Posterior cingulate gyrus (tissue), 11 donors: ENCODE measurements around the gene NGF.

Source experiments
- DNase-seq, 10 donors: peaks; one replicate each; pipeline versions ENCODE4 v3.0.0 to v3.0.0-alpha.2; 2020 to 2021; ENCODE audit warnings: mixed read lengths in 3 of 10
- intact Hi-C: fragments of 100-400 bp; cut with DNase I; formaldehyde crosslinking; loops from one replicate; pipeline ENCODE4 v1.15.1; 2023

Gene NGF

GRCh38 chr1:115338457-115338820, 390 bp upstream of the NGF start:
- peak in 2 of 10 donors; percentile 82 to 83 for DNase-seq
- intact Hi-C loops: no loop called here

DNA sequence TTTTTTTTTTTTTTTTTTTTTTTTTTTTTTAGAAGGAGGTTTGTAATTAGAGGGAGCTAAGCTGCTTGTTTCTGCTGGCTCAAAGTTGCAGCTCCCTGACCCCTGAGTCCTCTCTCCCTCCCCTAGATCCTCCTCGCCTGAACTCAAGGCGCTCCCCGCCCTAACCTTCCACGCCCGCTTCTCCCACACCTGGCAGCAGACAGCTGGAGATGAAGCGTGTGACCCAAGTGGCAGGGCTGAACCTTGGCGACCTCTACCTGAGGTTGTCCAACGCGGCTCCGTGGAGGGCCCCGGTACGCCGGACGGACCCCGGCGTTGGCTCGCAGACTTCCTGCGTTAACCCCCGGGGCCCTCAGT, 795 bp downstream of the NGF start:
- DNase-seq: no peak
- intact Hi-C loops: no loop called here

DNA sequence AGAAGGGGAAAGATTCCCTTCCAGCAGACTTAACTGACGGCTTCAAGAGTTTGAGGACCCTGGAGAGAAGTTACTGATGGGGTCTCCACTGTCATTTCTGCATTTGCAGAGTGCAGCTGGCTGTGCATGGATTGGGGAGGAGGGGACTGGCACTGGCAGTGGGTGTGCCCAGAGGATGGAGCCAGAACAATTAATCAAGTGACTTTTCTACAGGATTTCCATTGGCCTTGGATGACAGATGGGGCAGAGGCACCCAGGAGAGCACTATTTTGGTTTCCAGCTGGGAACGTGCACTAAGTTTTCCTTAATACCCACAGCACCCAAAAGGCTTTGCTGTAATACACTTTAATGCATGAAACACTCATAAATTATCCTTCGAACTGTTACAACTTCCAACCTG, 1.3 kb downstream of the NGF start:
- intact Hi-C loops: no loop called here
- no peak for DNase-seq

DNA sequence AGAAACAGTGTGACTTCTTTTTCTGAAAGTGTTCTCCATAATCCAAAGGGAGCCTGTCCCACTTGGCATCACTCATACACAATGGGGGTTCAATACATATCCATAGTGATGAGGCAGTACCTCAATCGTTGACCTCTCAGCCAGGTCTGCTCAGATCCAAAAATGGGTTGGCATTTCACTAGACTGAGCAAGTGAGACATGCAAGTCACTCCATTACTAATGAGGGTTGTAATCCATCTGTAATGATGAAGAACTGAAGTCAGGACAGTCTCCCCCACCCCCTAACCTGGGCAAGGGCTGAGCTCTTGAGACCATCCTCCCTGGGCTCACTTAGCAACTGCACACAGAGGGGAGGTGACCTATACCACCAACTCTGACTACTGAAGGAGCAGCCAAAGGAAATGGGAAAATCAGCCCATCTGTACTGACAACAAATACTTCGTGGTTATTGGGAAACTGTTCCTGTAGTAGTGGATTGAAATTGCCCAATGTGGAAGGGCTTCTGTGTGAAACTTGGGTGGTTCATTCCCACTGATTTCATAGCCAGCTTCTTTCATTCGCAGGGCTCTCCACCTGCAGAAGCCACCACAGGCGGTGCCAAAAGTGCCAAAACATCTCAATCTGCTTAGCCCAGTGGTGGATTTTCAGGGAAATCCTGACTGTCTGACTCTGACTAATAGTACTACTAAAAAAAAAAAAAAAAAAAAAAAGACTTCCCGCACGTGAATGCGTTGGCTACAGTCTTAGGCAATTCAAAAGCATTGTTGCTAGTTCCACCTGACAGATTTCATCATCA, 5.0 kb downstream of the NGF start:
- no peak for DNase-seq
- intact Hi-C loops: no loop called here

DNA sequence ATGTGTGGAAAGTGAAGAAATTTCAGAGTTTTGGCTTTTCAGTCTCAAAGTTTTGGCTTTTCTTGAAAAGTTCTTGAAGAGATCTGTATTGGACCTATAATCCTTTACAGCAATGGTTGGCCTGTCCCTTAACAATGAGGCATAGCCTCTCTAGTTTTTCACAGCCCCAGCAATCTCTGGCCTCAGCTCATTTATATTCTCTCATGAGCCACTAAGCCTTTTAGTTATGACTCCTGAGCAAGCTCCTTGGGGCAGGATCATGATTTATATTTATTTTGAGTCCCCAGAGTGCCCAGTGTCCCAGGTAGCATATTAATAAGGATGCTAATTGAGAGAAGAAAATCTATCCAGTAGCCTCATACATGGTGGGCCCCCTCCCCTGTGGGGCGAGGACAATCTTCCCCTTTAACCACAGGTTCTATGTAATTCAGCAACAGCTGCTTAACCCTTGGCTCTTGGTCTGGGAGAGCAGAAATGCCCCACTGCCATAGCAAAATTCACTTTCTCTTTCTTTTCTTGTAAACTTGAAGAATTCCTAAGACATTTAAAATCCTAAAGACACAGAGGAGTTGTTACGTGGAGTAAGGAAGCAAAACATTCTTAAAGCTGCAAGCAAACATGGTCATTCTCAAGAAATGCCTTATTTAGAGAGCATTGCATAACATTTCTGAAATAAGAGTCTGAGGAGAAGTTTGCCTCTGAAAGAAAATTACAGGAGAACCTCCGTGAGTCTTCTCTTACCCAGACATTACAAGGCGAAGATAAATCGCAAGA, 6.3 kb downstream of the NGF start:
- intact Hi-C loops: no loop called here
- DNase-seq: no peak

GRCh38 chr1:115330480-115331013, 7.5 kb downstream of the NGF start:
- intact Hi-C loops: no loop called here
- DNase-seq: no peak

DNA sequence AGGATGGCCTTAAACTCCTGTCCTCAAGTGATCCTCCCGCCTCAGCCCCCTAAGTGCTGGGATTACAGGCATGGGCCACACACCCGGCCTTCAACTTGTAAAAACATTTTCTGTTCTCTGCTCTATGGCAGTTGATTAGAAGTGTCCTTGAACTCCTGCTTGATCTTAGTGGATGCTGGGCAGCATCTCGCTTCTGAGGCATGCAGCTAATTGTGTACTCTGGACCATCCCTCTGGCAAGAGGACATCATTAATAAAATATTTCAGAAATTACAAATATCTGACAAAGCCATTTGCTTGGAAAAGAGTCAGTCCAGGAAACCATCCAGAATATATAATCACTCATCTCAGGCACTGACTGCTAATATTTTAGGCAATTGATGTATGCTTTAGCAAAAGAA, 8.1 kb downstream of the NGF start:
- no peak for DNase-seq
- intact Hi-C loops: no loop called here

GRCh38 chr1:115327270-115327669, 10.8 kb downstream of the NGF start:
- DNase-seq: no peak
- intact Hi-C loops: no loop called here

DNA sequence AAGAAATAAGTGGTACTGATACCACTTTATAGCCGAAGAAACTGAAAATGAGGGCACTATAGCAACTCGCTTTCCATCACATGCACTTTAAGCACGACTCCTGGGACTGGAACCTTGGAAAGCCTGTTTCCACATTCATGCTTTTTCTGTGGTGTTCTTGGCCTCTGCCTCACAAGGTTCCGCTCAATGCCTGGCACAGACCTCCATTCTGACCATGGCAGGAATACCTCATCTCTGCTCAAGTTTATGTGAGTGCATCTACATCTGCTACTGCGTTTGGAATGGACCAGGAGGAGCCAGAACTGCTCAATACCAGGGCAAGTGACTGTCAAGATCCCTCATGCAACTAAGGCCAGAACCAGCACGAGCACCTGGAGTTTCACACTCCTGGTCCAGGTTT, 11.6 kb downstream of the NGF start:
- intact Hi-C loops: no loop called here
- DNase-seq: no peak

GRCh38 chr1:115325874-115326273, 12.2 kb downstream of the NGF start:
- DNase-seq: no peak
- intact Hi-C loops: no loop called here

GRCh38 chr1:115324649-115325420, 13.2 kb downstream of the NGF start:
- DNase-seq: no peak
- intact Hi-C loops: no loop called here

DNA sequence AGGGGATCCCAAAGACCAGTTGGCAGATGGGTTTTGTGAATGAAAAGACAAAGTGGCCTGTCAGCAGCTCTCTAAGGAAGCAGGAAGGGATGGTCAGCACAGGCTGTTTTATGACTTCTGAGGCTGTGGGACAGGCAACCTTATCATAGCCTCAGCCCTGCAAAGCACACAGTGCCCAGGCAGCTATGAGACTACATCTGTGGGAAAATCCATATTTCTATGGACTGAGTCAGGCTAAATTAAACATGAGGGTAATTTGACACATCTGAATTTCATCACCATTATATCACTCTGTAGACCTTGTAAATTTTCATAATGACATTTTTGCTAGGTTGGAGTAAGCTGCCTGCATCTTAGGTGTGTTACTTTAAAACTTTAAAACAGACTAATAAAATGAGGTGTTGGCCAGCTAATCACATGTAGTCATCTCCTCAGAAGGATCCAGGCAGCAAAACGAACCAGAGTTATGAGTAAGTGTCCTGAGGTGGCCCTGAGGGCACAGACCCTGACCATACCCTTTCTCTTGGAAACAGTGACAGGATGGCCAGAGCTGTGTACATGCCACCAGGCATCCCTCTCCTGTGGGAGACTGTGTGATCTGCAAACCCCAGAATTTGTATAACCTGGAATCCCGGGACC, 14.6 kb downstream of the NGF start:
- DNase-seq: no peak
- intact Hi-C loops: no loop called here

GRCh38 chr1:115322631-115323030, 15.4 kb downstream of the NGF start:
- intact Hi-C loops: no loop called here
- no peak for DNase-seq

- intact Hi-C loops: no loop called here
- DNase-seq: no peak
Observed at GRCh38 chr1:115320377-115320776, 17.7 kb downstream of the NGF start.

GRCh38 chr1:115319706-115320105, 18.3 kb downstream of the NGF start:
- intact Hi-C loops: no loop called here
- no peak for DNase-seq

GRCh38 chr1:115317101-115318012, 20.7 kb downstream of the NGF start:
- no peak for DNase-seq

GRCh38 chr1:115314765-115315164, 23.3 kb downstream of the NGF start:
- intact Hi-C loops: no loop called here
- no peak for DNase-seq

More at GRCh38 chr1:115317101-115318012, 20.7 kb downstream of the NGF start:
- intact Hi-C loops: no loop called here

GRCh38 chr1:115314092-115314491, 24.0 kb downstream of the NGF start:
- DNase-seq: no peak
- intact Hi-C loops: no loop called here

- no peak for DNase-seq
- intact Hi-C loops: no loop called here
Observed at GRCh38 chr1:115313182-115313581, 24.9 kb downstream of the NGF start.

GRCh38 chr1:115312742-115313141, 25.3 kb downstream of the NGF start:
- no peak for DNase-seq
- intact Hi-C loops: no loop called here
